Neural cell (in vitro differentiated cells): Measurements from ENCODE around the gene TBX5.

ENCODE experiments used
- CTCF ChIP-seq: fragments of 450-650 bp; IDR thresholded peaks from 2 replicates; pipeline ENCODE4 v1.5.1; 2014; ENCODE audit warnings: antibody characterized with exemption, mild to moderate bottlenecking, moderate library complexity; ENCODE audit not compliant: poor library complexity, severe bottlenecking
- EZH2 ChIP-seq: fragments of 200-600, 300-800 bp; shearing (Covaris generic), sonication (generic); IDR thresholded peaks from 2 replicates; pipeline ENCODE4 v1.6.1; 2014; ENCODE audit warnings: antibody characterized with exemption, low read length, borderline replicate concordance, mild to moderate bottlenecking; ENCODE audit not compliant: insufficient read depth, poor library complexity, severe bottlenecking
- RAD21 ChIP-seq: fragments of 450-650 bp; conservative IDR thresholded peaks from 2 replicates; pipeline ENCODE4 v1.6.1; 2014; ENCODE audit warnings: antibody characterized with exemption, mild to moderate bottlenecking, moderate library complexity
- TAF1 ChIP-seq: IDR thresholded peaks from 2 replicates; pipeline ENCODE4 v1.6.1; 2012; ENCODE audit warnings: low read depth

GRCh38 chr12:114407842-114408411 is 2.0 kb upstream of the TBX5 start:
- TF ChIP-seq EZH2 (peak; percentile 47), CTCF (no peak), TAF1 (no peak), RAD21 (no peak)
